Effector memory CD8-positive, alpha-beta T cell (primary cell): ENCODE results near the gene AGXT2.

Experiments used
- ATAC-seq: fragments of 150-1000 bp; cut with Tn5 transposase; replicated peaks from 2 replicates; pipeline ENCODE4 v1.10.0; 2021; ENCODE audit warnings: mild to moderate bottlenecking, moderate library complexity
- DNase-seq, 3 experiments: peaks; one replicate each; pipeline ENCODE4 v3.0.0; 2021
- H3K27ac Mint-ChIP-seq, 2 donors: one replicate each; pipeline ENCODE4 v1.8.0; 2022; ENCODE audit warnings: mild to moderate bottlenecking in 2 of 2, mixed read lengths in 2 of 2, moderate library complexity in 2 of 2
- H3K27me3 Mint-ChIP-seq, 2 donors: one replicate each; pipeline ENCODE4 v1.8.0; 2022; ENCODE audit warnings: mixed read lengths in 2 of 2
- H3K36me3 Mint-ChIP-seq: one replicate; pipeline ENCODE4 v1.8.0; 2022; ENCODE audit warnings: mild to moderate bottlenecking, moderate library complexity, mixed read lengths; ENCODE audit not compliant: insufficient read depth
- H3K4me1 Mint-ChIP-seq, 2 donors: one replicate each; pipeline ENCODE4 v1.8.0; 2022; ENCODE audit warnings: low read depth in 2 of 2, mixed read lengths in 2 of 2
- H3K4me3 Mint-ChIP-seq, 2 donors: one replicate each; pipeline ENCODE4 v1.8.0; 2022; ENCODE audit warnings: mild to moderate bottlenecking in 2 of 2, mixed read lengths in 2 of 2, moderate library complexity in 2 of 2
- H3K9me3 Mint-ChIP-seq, 2 donors: one replicate each; pipeline ENCODE4 v1.8.0; 2022; ENCODE audit warnings: mixed read lengths in 2 of 2
- total RNA-seq, 9 experiments: gene quantifications; one replicate each; lab custom pipeline; 2026; lab: John Stamatoyannopoulos, UW

Gene AGXT2
- 0 reads per million in 9 experiments for total RNA-seq

GRCh38 chr5:35047785-35048404, at the start of gene AGXT2:
Gene AGXT2, minus strand, starts transcription at chr5:35047949. Its CDS starts 57 bp downstream, at chr5:35047892.
- H3K9me3 Mint-ChIP-seq: no peaks in the 10 kb centered on the region
- no peak for ATAC-seq
- no peak for DNase-seq
- no peaks in the 10 kb centered on the region for H3K4me1 Mint-ChIP-seq
- H3K27ac Mint-ChIP-seq: no peak within 1 kb of the TSS
- H3K36me3 Mint-ChIP-seq: no peaks in the 10 kb centered on the region
- no peak within 1 kb of the TSS for H3K4me3 Mint-ChIP-seq
- H3K27me3 Mint-ChIP-seq: peaks cover 21 to 32% of the 10 kb centered on the region in 2 donors

GRCh38 chr5:35096932-35097331, 49.2 kb upstream of the AGXT2 start:
- no peaks in the 10 kb centered on the region for H3K36me3 Mint-ChIP-seq
- no peak for ATAC-seq
- H3K27me3 Mint-ChIP-seq: peaks cover 11 to 38% of the 10 kb centered on the region in 2 donors
- H3K27ac Mint-ChIP-seq: no peak overlapping the region
- no peak for DNase-seq
- H3K4me3 Mint-ChIP-seq: no peak overlapping the region
- H3K4me1 Mint-ChIP-seq: no peaks in the 10 kb centered on the region
- no peaks in the 10 kb centered on the region for H3K9me3 Mint-ChIP-seq

DNA sequence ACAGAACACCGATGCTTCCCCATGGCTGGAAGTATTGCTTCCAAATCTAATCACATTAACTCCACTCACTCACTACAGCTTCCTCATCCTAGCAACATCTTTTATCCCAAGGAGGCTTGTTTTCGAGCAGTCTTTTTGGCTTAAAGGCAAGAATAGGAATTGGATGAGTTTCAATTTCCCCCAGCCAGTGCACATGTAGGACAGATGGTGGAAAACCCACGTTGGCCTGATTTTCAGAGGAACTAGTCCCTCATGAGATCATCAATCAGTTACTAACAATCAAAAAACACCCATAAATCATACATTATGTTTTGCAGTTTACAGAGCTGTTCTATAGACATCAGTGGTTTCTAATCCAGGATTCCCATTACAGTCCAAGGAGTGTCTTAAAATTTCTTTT, 48.5 kb upstream of the AGXT2 start:
- ATAC-seq (no peak), DNase-seq (no peak)
- Mint-ChIP-seq H3K27me3 (peaks cover 9 to 37% of the 10 kb centered on the region in 2 donors), H3K27ac (no peak overlapping the region), H3K4me1 (no peaks in the 10 kb centered on the region), H3K36me3 (no peaks in the 10 kb centered on the region), H3K4me3 (no peak overlapping the region), H3K9me3 (no peaks in the 10 kb centered on the region)

DNA sequence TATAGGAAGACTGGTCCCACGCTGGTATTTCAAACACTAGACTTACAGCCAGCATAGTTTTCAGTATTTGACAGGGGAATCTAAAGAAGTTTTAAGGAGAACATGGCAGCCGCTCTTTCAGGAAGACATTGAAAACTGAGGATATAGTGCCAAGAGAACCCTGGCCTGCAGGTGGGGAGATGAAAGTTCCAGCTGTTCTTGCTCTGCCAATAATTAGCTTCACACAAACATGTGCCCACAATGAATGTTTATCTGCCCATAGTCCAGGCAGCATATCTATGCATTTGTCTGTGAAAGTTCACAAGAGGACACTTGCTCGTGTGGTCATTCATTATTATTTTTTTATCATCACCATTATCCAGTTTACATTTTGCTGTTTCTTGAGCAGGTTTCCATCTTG, 47.6 kb upstream of the AGXT2 start:
- H3K27ac Mint-ChIP-seq: no peak overlapping the region
- H3K4me1 Mint-ChIP-seq: no peaks in the 10 kb centered on the region
- H3K4me3 Mint-ChIP-seq: no peak overlapping the region
- H3K27me3 Mint-ChIP-seq: peaks cover 9 to 39% of the 10 kb centered on the region in 2 donors
- DNase-seq: no peak
- H3K36me3 Mint-ChIP-seq: no peaks in the 10 kb centered on the region
- H3K9me3 Mint-ChIP-seq: no peaks in the 10 kb centered on the region
- ATAC-seq: no peak

DNA sequence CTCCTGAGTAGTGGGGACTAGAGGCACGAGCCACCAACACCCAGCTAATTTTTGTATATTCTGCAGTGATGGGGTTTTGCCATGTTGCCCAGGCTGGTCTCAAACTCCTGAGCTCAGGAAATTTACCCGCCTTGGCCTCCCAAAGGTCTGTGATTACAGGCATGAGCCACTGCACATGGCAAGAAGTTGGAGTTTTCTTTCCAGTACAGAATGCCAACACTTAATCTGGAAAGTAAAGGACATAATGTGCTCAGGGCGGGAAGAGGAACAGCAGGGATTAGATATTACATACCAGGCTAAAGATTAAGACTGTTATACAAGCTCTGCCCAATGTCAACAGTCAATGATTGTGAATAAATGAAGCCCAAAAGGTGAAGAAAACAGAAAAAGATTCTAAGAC, 47.2 kb upstream of the AGXT2 start:
- Mint-ChIP-seq H3K9me3 (no peaks in the 10 kb centered on the region), H3K27me3 (peaks cover 9 to 39% of the 10 kb centered on the region in 2 donors), H3K4me3 (no peak overlapping the region), H3K27ac (no peak overlapping the region), H3K4me1 (no peaks in the 10 kb centered on the region), H3K36me3 (no peaks in the 10 kb centered on the region)
- no peak for DNase-seq
- no peak for ATAC-seq

DNA sequence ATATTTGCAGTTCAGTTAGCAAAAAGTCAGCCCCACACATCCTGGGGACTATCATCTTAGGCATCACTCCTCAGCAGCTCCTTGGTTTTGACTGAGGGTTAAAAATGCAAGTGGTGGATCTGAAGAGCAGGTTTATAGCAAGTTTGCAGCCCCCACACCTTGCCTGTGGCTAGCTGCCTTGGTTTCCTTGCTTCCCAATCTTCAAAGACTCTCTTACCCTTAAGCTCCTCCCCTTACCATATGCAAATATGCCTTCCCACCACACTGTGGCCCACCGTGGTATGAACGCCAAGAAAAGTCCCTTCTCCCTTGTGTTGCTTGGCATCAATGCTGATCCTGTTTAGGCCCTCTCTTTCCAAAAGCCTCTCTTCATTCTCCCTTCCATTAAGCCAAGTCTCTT, 45.0 kb upstream of the AGXT2 start:
- H3K27ac Mint-ChIP-seq: no peak overlapping the region
- H3K36me3 Mint-ChIP-seq: no peaks in the 10 kb centered on the region
- no peak for ATAC-seq
- H3K27me3 Mint-ChIP-seq: peaks cover 9 to 38% of the 10 kb centered on the region in 2 donors
- DNase-seq: no peak
- no peak overlapping the region for H3K4me3 Mint-ChIP-seq
- H3K4me1 Mint-ChIP-seq: no peaks in the 10 kb centered on the region
- H3K9me3 Mint-ChIP-seq: no peaks in the 10 kb centered on the region

GRCh38 chr5:35091704-35092103, 44.0 kb upstream of the AGXT2 start:
- Mint-ChIP-seq H3K27me3 (peaks cover 5 to 42% of the 10 kb centered on the region in 2 donors), H3K4me3 (no peak overlapping the region), H3K4me1 (no peaks in the 10 kb centered on the region), H3K36me3 (no peaks in the 10 kb centered on the region), H3K27ac (no peak overlapping the region), H3K9me3 (no peaks in the 10 kb centered on the region)
- ATAC-seq (no peak), DNase-seq (no peak)

- H3K36me3 Mint-ChIP-seq: no peaks in the 10 kb centered on the region
- H3K27me3 Mint-ChIP-seq: peaks cover 5 to 38% of the 10 kb centered on the region in 2 donors
- no peaks in the 10 kb centered on the region for H3K4me1 Mint-ChIP-seq
- H3K27ac Mint-ChIP-seq: no peak overlapping the region
- ATAC-seq: peak; percentile 48
- DNase-seq: peak; percentile 40 to 48 (median 42)
- no peak overlapping the region for H3K4me3 Mint-ChIP-seq
- no peaks in the 10 kb centered on the region for H3K9me3 Mint-ChIP-seq
Observed at GRCh38 chr5:35089334-35090314, 41.9 kb upstream of the AGXT2 start.

GRCh38 chr5:35087991-35088390, 40.2 kb upstream of the AGXT2 start:
- Mint-ChIP-seq H3K36me3 (no peaks in the 10 kb centered on the region), H3K4me3 (no peak overlapping the region)
- no peak for ATAC-seq

GRCh38 chr5:35083150-35083549, 35.4 kb upstream of the AGXT2 start:
- ATAC-seq: no peak
- no peak overlapping the region for H3K4me3 Mint-ChIP-seq

More at GRCh38 chr5:35087991-35088390, 40.2 kb upstream of the AGXT2 start:
- Mint-ChIP-seq H3K27me3 (peaks cover 5 to 37% of the 10 kb centered on the region in 2 donors), H3K9me3 (no peaks in the 10 kb centered on the region), H3K27ac (no peak overlapping the region), H3K4me1 (no peaks in the 10 kb centered on the region)
- no peak for DNase-seq

DNA sequence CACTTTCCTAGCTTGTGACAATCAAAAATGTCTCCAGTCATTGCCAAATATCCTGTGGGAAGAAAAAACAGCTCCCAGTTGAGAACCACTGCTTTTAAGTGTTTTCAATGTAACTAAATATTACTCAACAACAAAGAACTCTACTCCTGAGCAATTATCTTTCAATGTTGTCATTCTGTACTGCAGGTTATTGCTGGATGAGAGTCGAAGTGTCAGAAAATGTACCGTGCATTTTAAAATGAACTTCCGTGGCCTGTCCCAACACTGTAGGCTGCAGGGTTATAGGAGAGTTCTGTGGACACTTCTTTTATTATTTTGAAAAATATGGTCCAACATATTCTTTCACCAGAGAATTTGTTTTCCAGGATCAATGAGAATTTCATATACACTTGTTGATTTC, 34.8 kb upstream of the AGXT2 start:
- ATAC-seq (no peak), DNase-seq (no peak)
- no peak overlapping the region for H3K4me3 Mint-ChIP-seq
- no peaks in the 10 kb centered on the region for H3K36me3 Mint-ChIP-seq
- no peak overlapping the region for H3K27ac Mint-ChIP-seq
- no peaks in the 10 kb centered on the region for H3K4me1 Mint-ChIP-seq
- no peaks in the 10 kb centered on the region for H3K9me3 Mint-ChIP-seq
- H3K27me3 Mint-ChIP-seq: peaks cover 0 to 26% of the 10 kb centered on the region in 2 donors

More at GRCh38 chr5:35083150-35083549, 35.4 kb upstream of the AGXT2 start:
- no peaks in the 10 kb centered on the region for H3K36me3 Mint-ChIP-seq
- DNase-seq: no peak
- no peaks in the 10 kb centered on the region for H3K9me3 Mint-ChIP-seq
- no peaks in the 10 kb centered on the region for H3K4me1 Mint-ChIP-seq
- peaks cover 0 to 26% of the 10 kb centered on the region in 2 donors for H3K27me3 Mint-ChIP-seq
- no peak overlapping the region for H3K27ac Mint-ChIP-seq

DNA sequence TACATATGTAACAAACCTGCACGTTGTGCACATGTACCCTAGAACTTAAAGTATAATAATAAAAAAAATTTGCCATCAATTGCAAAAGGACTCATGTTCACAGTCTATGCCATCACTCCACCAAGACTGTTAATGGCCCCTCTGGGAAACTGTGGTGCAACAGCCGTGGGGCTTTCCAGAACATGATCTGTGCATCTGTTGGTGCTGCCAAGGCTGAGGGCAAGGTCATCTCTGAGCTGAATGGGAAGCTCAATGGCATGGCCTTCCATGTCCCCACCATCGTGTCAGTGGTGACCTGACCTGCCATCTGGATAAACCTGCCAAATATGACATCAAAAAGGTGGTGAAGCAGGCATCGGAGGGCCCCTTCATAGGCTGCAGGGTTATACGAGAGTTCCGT, 33.4 kb upstream of the AGXT2 start:
- Mint-ChIP-seq H3K27ac (no peak overlapping the region), H3K27me3 (peaks cover 4 to 22% of the 10 kb centered on the region in 2 donors), H3K36me3 (no peaks in the 10 kb centered on the region), H3K4me3 (no peak overlapping the region), H3K4me1 (no peaks in the 10 kb centered on the region), H3K9me3 (no peaks in the 10 kb centered on the region)
- ATAC-seq: no peak
- no peak for DNase-seq

- no peak overlapping the region for H3K4me3 Mint-ChIP-seq
- no peaks in the 10 kb centered on the region for H3K9me3 Mint-ChIP-seq
- H3K27ac Mint-ChIP-seq: no peak overlapping the region
- ATAC-seq (no peak), DNase-seq (no peak)
- H3K36me3 Mint-ChIP-seq: no peaks in the 10 kb centered on the region
- H3K27me3 Mint-ChIP-seq: peaks cover 15 to 41% of the 10 kb centered on the region in 2 donors
- no peaks in the 10 kb centered on the region for H3K4me1 Mint-ChIP-seq
Observed at GRCh38 chr5:35073160-35073559, 25.4 kb upstream of the AGXT2 start.

DNA sequence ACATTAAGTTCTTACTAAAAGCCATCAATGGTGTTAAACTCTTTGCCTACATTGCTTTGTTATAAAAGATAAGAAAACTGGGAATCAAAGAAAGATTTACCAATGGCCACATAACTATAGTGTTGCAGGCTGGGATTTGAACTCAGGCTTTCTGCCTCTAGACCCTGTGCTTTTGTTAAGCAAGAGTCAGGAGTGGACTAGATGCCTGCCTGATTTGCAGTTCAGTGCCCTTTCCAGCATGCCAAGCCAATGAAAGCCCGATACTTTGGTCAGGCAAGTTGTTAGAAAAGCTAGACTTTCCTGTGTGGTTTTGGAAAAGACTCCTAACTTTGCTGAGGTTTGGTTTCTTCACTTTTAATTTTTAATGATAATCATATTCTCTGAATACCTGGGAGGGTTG, 21.4 kb upstream of the AGXT2 start:
- no peaks in the 10 kb centered on the region for H3K4me1 Mint-ChIP-seq
- no peak overlapping the region for H3K4me3 Mint-ChIP-seq
- peaks cover 6 to 40% of the 10 kb centered on the region in 2 donors for H3K27me3 Mint-ChIP-seq
- no peak overlapping the region for H3K27ac Mint-ChIP-seq
- H3K36me3 Mint-ChIP-seq: no peaks in the 10 kb centered on the region
- no peaks in the 10 kb centered on the region for H3K9me3 Mint-ChIP-seq
- ATAC-seq (no peak), DNase-seq (no peak)
